GM12891 (cell line): ENCODE data around the gene PTPRN2.

Experiments used
- POLR2A ChIP-seq: IDR thresholded peaks from 2 replicates; pipeline ENCODE4 v1.6.1; 2011; ENCODE audit warnings: low read depth, low read length, control low read depth
- POLR2AphosphoS5 ChIP-seq: IDR thresholded peaks from 2 replicates; pipeline ENCODE4 v1.6.1; 2011; ENCODE audit warnings: low read depth, low read length, control low read depth
- SPI1 ChIP-seq: IDR thresholded peaks from 2 replicates; pipeline ENCODE4 v1.6.1; 2011; ENCODE audit warnings: low read depth, low read length, control low read depth
- TAF1 ChIP-seq: IDR thresholded peaks from 2 replicates; pipeline ENCODE4 v1.6.1; 2011; ENCODE audit warnings: low read depth, low read length, control low read depth

DNA sequence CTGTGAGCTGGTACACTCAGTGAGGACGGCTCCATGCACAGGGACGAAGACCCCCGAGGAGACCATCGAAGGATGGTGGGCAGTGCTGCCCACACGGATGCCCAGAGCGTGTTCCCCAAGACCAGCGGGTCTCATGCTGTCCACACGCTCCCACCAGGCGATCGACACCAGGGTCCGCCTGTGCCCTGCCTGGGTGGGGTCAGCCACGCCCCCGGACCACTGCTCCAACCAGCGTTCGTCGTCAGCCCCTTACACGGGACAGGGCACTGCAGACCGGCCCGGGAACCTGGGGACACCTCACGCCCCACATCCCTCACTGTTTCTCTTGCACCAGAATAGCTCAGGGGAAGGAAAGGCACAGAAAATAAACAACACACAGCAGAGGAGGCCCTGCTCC, 1027.4 kb downstream of the PTPRN2 start:
- TF ChIP-seq SPI1 (no peak), POLR2A (no peak), POLR2AphosphoS5 (no peak), TAF1 (no peak)
